Central memory CD8-positive, alpha-beta T cell (primary cell): ENCODE results near the gene SSBP2.
"Not testable (repeated sequence)": the region's sequence is repeated elsewhere in the genome, so short reads cannot be mapped to it uniquely, and the experiment has no call there.

Experiments
- ATAC-seq: fragments of 150-1000 bp; cut with Tn5 transposase; replicated peaks from 2 replicates; pipeline ENCODE4 v1.10.0; 2022; ENCODE audit warnings: mild to moderate bottlenecking, moderate FRiP score, moderate number of reproducible peaks; ENCODE audit not compliant: poor library complexity, severe bottlenecking; ENCODE audit errors: extremely low read depth
- DNase-seq, 2 donors: peaks; one replicate each; pipeline ENCODE4 v3.0.0; 2021; ENCODE audit warnings: low spot score in 2 of 2
- H3K27ac Mint-ChIP-seq: one replicate; pipeline ENCODE4 v1.8.0; 2022; ENCODE audit warnings: low read depth, mild to moderate bottlenecking, moderate library complexity, mixed read lengths
- H3K27me3 Mint-ChIP-seq: one replicate; pipeline ENCODE4 v1.8.0; 2022; ENCODE audit warnings: mixed read lengths
- H3K36me3 Mint-ChIP-seq: one replicate; pipeline ENCODE4 v1.8.0; 2022; ENCODE audit warnings: mild to moderate bottlenecking, moderate library complexity, mixed read lengths; ENCODE audit not compliant: insufficient read depth
- H3K4me1 Mint-ChIP-seq: one replicate; pipeline ENCODE4 v1.8.0; 2022; ENCODE audit warnings: mixed read lengths
- H3K4me3 Mint-ChIP-seq: one replicate; pipeline ENCODE4 v1.8.0; 2022; ENCODE audit warnings: mild to moderate bottlenecking, moderate library complexity, mixed read lengths
- H3K9me3 Mint-ChIP-seq: one replicate; pipeline ENCODE4 v1.8.0; 2022; ENCODE audit warnings: mixed read lengths

SSBP2 gene

DNA sequence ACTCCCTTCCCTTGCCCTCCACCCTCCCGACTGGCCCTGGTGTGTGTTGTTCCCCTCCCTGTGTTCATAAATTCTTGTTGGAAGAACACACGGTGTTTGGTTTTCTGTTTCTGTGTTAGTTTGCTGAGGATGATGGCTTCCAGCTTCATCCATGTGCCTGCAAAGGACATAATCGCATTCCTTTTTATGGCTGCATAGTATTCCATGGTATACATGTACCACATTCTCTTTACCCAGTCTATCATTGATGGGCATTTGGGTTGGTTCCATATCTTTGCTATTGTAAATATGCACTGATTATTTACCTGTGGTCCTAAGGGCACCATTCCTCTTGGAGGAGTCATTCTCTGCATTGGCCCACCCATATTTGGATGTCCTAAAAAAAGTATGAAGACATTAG is 277.5 kb downstream of the SSBP2 start:
- H3K27ac Mint-ChIP-seq, H3K27me3 Mint-ChIP-seq, H3K36me3 Mint-ChIP-seq, H3K4me1 Mint-ChIP-seq, H3K9me3 Mint-ChIP-seq, ATAC-seq, H3K4me3 Mint-ChIP-seq, DNase-seq: not testable (repeated sequence)

DNA sequence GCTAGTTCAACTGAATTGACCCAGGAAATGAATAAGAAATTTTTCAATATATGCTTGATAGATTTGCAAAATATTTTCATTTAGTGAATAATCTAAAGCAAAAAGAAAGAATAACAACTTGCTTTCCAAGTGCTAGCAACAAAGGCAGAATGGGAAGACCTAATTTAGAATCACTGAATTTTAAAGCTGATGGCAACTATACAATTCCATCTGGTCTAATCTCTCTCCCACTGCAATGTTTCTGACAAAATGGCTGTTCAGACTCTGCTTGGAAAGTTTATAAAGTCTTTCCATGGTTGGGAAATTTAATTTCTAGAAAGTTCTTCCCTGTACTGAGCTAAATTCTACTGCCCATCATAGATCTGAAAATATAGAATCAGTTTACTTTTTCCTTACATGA is 281.2 kb downstream of the SSBP2 start:
- DNase-seq (no peak), ATAC-seq (no peak)
- Mint-ChIP-seq H3K4me3 (no peak overlapping the region), H3K9me3 (peaks cover 8% of the 10 kb centered on the region), H3K36me3 (peaks cover 9% of the 10 kb centered on the region), H3K27ac (no peak overlapping the region), H3K4me1 (no peaks in the 10 kb centered on the region), H3K27me3 (no peaks in the 10 kb centered on the region)

DNA sequence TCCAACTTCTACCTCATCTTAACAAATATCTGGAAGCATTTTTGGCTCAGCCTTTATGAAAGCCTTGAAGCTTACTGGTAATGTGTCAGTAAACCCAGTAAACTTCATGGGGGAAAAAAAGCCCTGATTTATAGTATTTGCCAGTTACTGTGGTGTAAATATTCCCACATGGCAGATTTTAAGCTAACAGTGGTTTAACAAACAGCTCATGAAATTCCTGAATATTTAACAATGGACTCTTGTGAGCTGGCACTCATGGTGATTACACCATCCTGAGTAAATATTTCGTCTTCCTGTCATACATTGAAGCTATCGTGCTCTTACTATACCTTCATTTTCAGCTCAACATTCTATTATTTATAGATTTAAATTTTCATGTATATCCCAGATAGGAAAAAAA is 300.0 kb downstream of the SSBP2 start:
- Mint-ChIP-seq H3K27ac (no peak overlapping the region), H3K27me3 (no peaks in the 10 kb centered on the region), H3K36me3 (peaks cover 4% of the 10 kb centered on the region), H3K4me1 (no peaks in the 10 kb centered on the region), H3K9me3 (no peaks in the 10 kb centered on the region), H3K4me3 (no peak overlapping the region)
- DNase-seq: no peak
- no peak for ATAC-seq

DNA sequence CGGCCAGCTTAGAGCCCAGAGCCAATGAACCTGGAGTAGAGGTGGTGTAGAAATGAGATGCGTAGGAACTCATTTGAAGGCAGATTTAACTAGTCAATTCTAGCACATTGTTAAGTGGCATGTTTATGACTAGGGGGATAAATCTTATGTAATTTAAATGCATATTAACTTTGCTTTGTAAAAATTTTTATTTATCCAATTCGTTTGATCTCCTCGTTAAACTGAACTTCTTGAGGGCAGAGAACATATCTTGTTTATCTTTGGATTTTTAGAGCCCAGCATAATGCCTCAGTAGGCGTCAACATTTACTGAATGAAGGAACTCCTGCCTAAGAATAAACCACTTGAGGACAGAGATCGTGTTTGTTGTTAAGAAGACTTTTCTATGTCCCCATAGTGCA is 315.9 kb downstream of the SSBP2 start:
- Mint-ChIP-seq H3K36me3 (peaks cover 2% of the 10 kb centered on the region), H3K27ac (no peak overlapping the region), H3K4me1 (no peaks in the 10 kb centered on the region), H3K9me3 (no peaks in the 10 kb centered on the region), H3K4me3 (no peak overlapping the region), H3K27me3 (no peaks in the 10 kb centered on the region)
- no peak for ATAC-seq
- no peak for DNase-seq

DNA sequence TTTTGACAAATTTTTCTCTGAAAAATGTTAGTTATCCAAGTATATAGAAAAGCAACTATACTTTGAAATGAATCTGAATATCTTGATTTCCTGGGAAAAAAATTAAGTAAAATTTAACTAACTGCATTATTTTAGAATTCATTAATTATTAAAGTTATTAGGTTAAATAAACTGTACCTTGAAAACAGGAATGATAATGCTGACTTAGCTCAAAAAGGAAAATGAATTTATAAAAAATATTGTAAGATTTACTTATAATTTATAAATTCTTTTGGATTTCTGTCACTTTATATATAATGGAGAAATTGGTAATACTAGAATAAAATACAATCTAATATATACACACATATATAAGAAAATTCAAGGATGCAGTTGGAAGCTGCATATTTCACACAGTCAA is 320.9 kb downstream of the SSBP2 start:
- H3K27me3 Mint-ChIP-seq: no peaks in the 10 kb centered on the region
- ATAC-seq: no peak
- no peak for DNase-seq
- no peak overlapping the region for H3K27ac Mint-ChIP-seq
- H3K36me3 Mint-ChIP-seq: peaks cover 2% of the 10 kb centered on the region
- no peaks in the 10 kb centered on the region for H3K9me3 Mint-ChIP-seq
- no peak overlapping the region for H3K4me3 Mint-ChIP-seq
- peaks cover 10% of the 10 kb centered on the region for H3K4me1 Mint-ChIP-seq

DNA sequence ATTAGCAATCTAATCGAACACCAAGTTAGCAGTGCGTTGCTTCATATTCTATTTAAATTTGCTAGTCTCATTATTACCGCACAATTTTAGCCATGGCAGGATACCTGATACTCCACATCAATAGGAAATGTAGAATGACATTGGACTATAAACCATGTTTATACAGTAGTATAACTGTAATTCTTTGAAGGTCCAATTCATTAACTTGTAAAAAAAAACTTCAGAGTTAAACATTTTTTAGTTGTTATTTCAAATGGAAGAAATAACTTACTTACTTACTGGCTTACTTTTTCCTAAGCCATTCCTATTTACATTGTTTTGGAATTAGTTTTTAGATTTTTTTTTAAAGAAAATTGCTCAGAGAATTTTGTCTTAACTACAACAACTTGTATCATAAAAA is 321.5 kb downstream of the SSBP2 start:
- no peak for DNase-seq

DNA sequence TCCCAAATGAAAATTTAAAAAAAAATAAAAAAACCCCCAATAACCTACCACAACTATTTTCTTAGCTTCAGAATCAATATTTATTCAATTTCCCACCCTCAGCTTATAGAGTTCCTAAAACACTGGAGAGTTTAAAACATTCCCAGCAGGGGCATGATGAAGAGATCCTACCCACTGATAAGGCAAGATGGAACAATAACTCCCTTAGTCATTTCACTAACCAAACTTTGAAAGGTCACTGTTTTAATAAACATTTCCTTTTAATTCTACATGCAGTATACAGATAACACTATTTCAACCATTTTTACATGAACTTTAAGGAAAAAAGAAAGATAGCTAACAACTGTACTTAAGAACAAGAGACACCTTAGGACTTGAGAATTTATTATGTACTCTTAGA is 322.0 kb downstream of the SSBP2 start:
- Mint-ChIP-seq H3K36me3 (peaks cover 2% of the 10 kb centered on the region), H3K4me3 (no peak overlapping the region), H3K9me3 (no peaks in the 10 kb centered on the region), H3K27ac (no peak overlapping the region), H3K27me3 (no peaks in the 10 kb centered on the region), H3K4me1 (peaks cover 10% of the 10 kb centered on the region)
- ATAC-seq (no peak), DNase-seq (no peak)

More for the DNA sequence above, 321.5 kb downstream of the SSBP2 start:
- H3K36me3 Mint-ChIP-seq: peaks cover 2% of the 10 kb centered on the region
- H3K27ac Mint-ChIP-seq: no peak overlapping the region
- peaks cover 10% of the 10 kb centered on the region for H3K4me1 Mint-ChIP-seq
- H3K27me3 Mint-ChIP-seq: no peaks in the 10 kb centered on the region
- no peaks in the 10 kb centered on the region for H3K9me3 Mint-ChIP-seq
- no peak for ATAC-seq
- H3K4me3 Mint-ChIP-seq: no peak overlapping the region

DNA sequence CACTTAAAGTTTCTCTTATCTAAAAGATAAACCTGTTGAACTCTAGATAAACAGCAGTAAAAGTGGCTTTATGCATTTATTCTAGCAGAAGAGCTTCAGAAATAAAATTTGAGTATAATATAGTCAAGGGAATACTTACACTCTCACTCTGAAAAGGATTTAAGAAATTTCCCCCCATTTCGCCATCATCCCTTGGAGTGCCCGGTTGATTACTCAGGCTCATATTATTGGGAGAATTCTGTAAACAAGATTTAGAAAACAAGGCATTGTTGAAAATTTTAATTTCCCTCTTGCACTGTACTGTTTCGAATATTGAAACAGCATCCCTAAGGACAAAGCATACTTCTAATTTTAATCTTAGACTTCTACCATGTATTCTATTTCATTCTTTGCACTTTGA is 322.5 kb downstream of the SSBP2 start:
- Mint-ChIP-seq H3K36me3 (peaks cover 2% of the 10 kb centered on the region), H3K27me3 (no peaks in the 10 kb centered on the region), H3K9me3 (no peaks in the 10 kb centered on the region), H3K4me1 (peaks cover 10% of the 10 kb centered on the region), H3K27ac (no peak overlapping the region), H3K4me3 (no peak overlapping the region)
- no peak for ATAC-seq
- DNase-seq: no peak

DNA sequence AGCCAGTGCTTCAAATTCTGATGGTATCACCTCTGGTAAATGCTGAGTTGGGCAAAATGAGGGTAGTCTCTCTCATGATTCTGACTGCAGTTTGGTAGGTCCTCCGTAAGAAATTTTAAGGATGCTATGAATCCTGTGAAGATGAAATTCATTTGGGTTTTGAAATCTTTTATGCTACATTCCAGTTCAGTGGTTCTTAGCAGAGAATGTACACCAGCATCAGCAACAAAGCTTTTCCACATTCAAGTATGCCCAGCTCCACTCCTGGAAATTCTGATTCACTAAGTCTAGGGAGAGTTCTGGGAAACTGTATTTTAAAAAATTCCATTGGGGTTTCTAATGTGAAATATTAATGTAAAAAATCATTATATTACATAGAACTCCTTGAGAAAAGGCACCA is 323.3 kb downstream of the SSBP2 start:
- DNase-seq: no peak
- no peak for ATAC-seq
- peaks cover 10% of the 10 kb centered on the region for H3K4me1 Mint-ChIP-seq
- no peak overlapping the region for H3K27ac Mint-ChIP-seq
- H3K4me3 Mint-ChIP-seq: no peak overlapping the region
- H3K9me3 Mint-ChIP-seq: no peaks in the 10 kb centered on the region
- peaks cover 2% of the 10 kb centered on the region for H3K36me3 Mint-ChIP-seq
- H3K27me3 Mint-ChIP-seq: no peaks in the 10 kb centered on the region

DNA sequence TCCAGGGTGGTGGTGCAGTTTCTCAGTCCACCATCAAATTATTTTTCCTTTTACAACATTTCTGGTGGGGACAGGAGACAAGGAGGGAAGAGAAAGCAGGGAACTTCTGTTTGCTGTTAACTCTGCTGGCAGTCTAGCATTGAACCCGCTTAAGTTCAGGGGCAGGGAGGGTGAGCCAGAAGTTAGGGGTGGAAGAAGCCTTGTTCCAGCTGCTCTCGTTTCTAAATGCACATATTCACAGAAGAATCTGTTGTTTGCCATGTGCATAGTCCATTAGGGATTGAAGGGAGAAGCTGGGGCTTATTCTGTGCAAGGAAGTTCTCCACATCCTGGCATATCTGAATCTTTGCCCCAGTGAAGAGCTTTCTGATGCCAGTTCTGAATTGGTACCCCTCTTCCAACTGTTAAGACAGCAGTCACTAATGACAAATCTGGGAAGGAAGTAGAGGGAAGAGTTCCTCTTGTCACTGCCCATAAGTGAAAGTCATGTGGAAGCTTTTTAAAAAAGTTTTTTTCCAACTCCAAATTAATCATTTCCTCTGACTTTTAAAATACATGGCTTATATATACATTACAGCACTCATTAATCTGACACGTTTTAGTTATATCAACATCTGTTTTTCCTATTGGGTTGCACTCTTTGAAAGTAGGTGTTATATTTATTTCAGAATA is 324.4 kb downstream of the SSBP2 start:
- peaks cover 10% of the 10 kb centered on the region for H3K4me1 Mint-ChIP-seq
- peak overlapping the region; percentile 51 for H3K27ac Mint-ChIP-seq
- no peak overlapping the region for H3K4me3 Mint-ChIP-seq
- H3K36me3 Mint-ChIP-seq: no peaks in the 10 kb centered on the region
- no peak for DNase-seq
- no peak for ATAC-seq
- no peaks in the 10 kb centered on the region for H3K27me3 Mint-ChIP-seq
- no peaks in the 10 kb centered on the region for H3K9me3 Mint-ChIP-seq

DNA sequence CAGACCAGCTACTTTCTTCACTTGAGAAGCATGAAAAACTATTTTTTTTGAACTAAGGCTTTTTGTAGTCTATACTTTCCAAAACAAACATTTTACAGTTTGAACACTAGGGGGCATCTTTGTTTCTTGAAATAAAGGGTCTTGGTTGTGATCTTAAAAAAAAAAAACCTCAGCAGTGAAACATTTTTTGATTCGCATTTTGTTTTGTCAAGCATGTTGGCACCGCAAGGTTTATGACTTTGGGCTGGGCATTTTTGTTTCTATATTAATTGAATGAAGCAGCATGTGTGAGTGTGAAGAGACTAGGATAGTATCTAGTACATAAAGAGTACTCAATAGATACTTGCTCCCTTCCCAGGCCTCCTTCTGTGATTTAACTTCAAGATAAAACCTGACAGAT is 325.3 kb downstream of the SSBP2 start:
- Mint-ChIP-seq H3K4me3 (no peak overlapping the region), H3K27ac (peak overlapping the region; percentile 51), H3K27me3 (no peaks in the 10 kb centered on the region), H3K4me1 (peaks cover 10% of the 10 kb centered on the region), H3K9me3 (no peaks in the 10 kb centered on the region), H3K36me3 (no peaks in the 10 kb centered on the region)
- DNase-seq (no peak), ATAC-seq (no peak)

DNA sequence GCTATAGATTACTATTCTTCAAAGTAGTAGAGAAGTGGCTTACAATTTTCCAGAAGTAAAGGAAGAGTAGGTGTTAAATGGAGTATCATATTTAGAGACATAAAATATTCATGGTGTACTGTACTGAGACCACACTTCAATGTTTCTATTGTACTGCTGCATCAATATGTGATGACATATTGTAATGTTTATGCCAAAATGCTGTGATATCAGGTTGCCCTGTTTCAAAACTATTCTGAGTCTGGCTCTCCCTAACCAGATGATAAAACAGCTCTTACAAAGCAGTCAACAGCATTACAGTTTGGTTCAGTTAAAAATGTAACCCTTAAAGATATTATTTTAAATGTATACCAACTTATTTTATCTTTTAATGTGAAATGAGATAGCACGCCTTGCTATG is 326.2 kb downstream of the SSBP2 start:
- DNase-seq (no peak), ATAC-seq (no peak)
- H3K4me1 Mint-ChIP-seq: peaks cover 10% of the 10 kb centered on the region
- no peak overlapping the region for H3K27ac Mint-ChIP-seq
- no peak overlapping the region for H3K4me3 Mint-ChIP-seq
- no peaks in the 10 kb centered on the region for H3K36me3 Mint-ChIP-seq
- no peaks in the 10 kb centered on the region for H3K27me3 Mint-ChIP-seq
- no peaks in the 10 kb centered on the region for H3K9me3 Mint-ChIP-seq

DNA sequence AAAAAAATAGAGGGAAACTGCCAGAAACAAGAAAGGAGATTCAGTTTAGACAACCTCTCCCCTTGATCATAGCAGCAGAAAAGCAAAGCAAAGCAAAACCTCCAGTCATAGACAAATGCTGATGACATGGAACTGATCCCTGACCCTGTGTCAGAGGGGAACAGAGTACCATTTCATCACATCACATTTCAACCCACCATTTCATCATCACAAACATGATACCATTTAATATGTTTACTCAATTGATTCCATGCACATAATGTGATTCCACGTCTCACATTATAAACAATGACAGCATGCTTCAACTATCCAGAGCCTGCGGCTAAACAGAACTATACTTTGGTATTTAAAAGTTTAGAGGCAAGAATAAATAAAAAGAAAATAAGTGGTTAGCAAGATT is 328.2 kb downstream of the SSBP2 start:
- no peak for DNase-seq
- Mint-ChIP-seq H3K4me1 (peaks cover 10% of the 10 kb centered on the region), H3K9me3 (no peaks in the 10 kb centered on the region), H3K27ac (no peak overlapping the region), H3K27me3 (no peaks in the 10 kb centered on the region), H3K4me3 (no peak overlapping the region), H3K36me3 (no peaks in the 10 kb centered on the region)
- no peak for ATAC-seq
